ENCODE data around the gene IPCEF1. TPM values are rescaled to one million over a fixed set of nuclear protein-coding genes. Genes with fewer than 3 reads are reported as not detected.

The IPCEF1 gene
- total and polyA plus RNA-seq, 2 experiments from 2014 or later, result 0.15 TPM; not detected in 1

DNA sequence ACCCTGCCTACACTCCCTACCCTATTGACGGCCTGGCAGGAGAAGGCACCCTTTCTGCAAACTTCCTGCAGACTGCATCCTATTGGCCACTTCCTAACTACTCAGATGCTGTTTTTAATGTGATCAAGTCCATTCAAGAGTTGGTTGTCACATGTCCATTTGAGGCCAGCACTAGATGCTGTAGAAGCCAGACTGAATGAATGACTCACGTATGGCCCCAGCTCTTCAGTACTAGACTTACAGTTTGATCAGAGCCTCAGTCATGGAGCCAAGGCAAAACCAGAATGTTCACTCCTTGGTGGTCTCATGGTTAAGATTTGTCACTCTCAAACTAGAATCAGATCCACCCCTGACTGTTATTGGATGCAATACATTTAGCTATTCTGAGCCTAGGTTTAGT lies 215.9 kb downstream of the IPCEF1 start:
- Histone ChIP-seq H3K4me3 (no peak overlapping the region), H3K4me1 (ENCODE audit: low read depth) (no peaks in the 10 kb centered on the region), H3K27ac (no peak overlapping the region), H3K36me3 (no peaks in the 10 kb centered on the region), H3K9me3 (ENCODE audit: low read depth) (no peaks in the 10 kb centered on the region), H3K27me3 (no peaks in the 10 kb centered on the region)
- no peak for DNase-seq (ENCODE audit: low read depth in 1 of 2, low spot score in 1 of 2)
- TF ChIP-seq, protein P1, sequence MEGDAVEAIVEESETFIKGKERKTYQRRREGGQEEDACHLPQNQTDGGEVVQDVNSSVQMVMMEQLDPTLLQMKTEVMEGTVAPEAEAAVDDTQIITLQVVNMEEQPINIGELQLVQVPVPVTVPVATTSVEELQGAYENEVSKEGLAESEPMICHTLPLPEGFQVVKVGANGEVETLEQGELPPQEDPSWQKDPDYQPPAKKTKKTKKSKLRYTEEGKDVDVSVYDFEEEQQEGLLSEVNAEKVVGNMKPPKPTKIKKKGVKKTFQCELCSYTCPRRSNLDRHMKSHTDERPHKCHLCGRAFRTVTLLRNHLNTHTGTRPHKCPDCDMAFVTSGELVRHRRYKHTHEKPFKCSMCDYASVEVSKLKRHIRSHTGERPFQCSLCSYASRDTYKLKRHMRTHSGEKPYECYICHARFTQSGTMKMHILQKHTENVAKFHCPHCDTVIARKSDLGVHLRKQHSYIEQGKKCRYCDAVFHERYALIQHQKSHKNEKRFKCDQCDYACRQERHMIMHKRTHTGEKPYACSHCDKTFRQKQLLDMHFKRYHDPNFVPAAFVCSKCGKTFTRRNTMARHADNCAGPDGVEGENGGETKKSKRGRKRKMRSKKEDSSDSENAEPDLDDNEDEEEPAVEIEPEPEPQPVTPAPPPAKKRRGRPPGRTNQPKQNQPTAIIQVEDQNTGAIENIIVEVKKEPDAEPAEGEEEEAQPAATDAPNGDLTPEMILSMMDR (IDR thresholded peaks at IDR 0.05; ENCODE audit: low read depth, low read length), result no peak

DNA sequence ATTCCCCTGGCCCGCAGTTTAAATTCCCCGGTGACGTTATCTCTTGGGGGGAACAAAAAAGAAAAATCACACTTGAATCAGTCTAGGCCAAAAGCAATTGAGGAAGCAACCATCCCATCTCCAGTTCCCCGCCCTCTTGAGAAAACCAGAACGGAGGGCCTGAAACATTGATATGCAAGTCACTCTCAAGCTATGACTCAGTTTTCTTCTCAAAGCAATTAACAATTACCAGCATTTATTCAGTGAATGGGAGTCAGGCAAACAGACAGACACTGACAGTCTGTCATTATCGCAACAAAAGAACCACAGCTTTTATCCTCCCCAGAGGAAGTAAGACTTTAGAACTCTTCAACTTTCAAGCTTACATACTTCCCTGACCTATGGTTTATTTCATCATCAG lies 216.7 kb downstream of the IPCEF1 start:
- no peak overlapping the region for H3K4me3 ChIP-seq
- no peaks in the 10 kb centered on the region for H3K27me3 ChIP-seq
- no peaks in the 10 kb centered on the region for H3K36me3 ChIP-seq
- TF ChIP-seq, protein P1 (IDR thresholded peaks at IDR 0.05; ENCODE audit: low read depth, low read length), result no peak
- DNase-seq (ENCODE audit: low read depth in 1 of 2, low spot score in 1 of 2), result no peak
- no peak overlapping the region for H3K27ac ChIP-seq
- H3K9me3 ChIP-seq (ENCODE audit: low read depth), result no peaks in the 10 kb centered on the region
- no peaks in the 10 kb centered on the region for H3K4me1 ChIP-seq (ENCODE audit: low read depth)

DNA sequence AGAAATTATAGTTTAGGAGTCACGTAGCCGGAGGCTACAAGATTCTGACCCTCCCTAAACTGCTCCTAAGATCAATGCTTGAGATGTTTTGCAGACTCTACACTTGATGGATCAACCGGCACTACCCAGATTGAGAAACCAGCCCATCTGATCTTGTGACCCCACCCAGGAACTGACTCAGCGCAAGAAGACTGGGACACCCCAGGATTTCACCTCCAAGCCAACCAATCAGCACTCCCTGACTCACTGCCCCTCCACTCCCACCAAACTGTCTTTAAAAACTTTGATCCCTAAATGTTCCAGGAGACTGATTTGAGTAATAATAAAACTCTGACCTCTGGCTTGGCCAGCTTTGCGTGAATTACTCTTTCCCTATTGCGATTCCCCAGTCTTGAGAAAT lies 217.8 kb downstream of the IPCEF1 start:
- no peak overlapping the region for H3K4me3 ChIP-seq
- H3K36me3 ChIP-seq, result no peaks in the 10 kb centered on the region
- no peak overlapping the region for H3K27ac ChIP-seq
- TF ChIP-seq, protein P1 (IDR thresholded peaks at IDR 0.05; ENCODE audit: low read depth, low read length), result no peak
- H3K4me1 ChIP-seq (ENCODE audit: low read depth), result no peaks in the 10 kb centered on the region
- H3K9me3 ChIP-seq (ENCODE audit: low read depth), result no peaks in the 10 kb centered on the region
- H3K27me3 ChIP-seq, result no peaks in the 10 kb centered on the region
- DNase-seq (ENCODE audit: low read depth in 1 of 2, low spot score in 1 of 2), result no peak

DNA sequence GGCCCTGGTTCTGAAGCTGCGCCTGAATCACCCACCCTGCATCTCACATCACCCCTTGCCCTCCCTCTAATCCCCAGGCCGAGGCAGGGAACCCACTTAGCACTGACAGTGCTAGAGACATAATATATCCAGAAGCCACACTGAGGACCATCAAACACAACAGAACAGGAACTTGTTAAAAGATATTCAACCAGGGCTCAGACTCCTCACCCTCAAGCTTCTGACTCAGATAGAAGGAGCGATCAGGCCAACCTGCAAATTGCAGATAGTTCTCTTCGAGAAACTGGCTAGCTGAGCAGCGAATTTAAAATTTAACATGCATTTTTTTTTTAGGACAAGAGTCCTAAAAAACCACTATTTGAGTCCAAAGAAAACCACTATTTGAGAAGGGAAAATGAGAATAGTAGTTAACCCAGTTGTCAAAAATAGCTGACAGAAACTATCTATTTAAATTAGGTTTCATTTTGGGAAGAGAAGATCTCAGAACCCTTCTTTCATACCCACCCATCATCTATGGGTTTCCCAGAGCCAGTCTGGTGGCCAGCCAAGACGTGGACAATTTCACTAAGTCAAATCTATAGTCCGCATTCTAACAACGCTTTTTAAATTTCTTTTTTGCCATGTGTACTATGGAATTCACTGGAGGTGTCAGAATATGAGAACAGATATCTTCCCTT lies 222.0 kb downstream of the IPCEF1 start:
- no peak overlapping the region for H3K4me3 ChIP-seq
- no peaks in the 10 kb centered on the region for H3K4me1 ChIP-seq (ENCODE audit: low read depth)
- H3K36me3 ChIP-seq, result no peaks in the 10 kb centered on the region
- H3K27me3 ChIP-seq, result no peaks in the 10 kb centered on the region
- H3K9me3 ChIP-seq (ENCODE audit: low read depth), result no peaks in the 10 kb centered on the region
- DNase-seq (ENCODE audit: low read depth in 1 of 2, low spot score in 1 of 2), result no peak
- H3K27ac ChIP-seq, result no peak overlapping the region
- TF ChIP-seq, protein P1 (IDR thresholded peaks at IDR 0.05; ENCODE audit: low read depth, low read length), result no peak

DNA sequence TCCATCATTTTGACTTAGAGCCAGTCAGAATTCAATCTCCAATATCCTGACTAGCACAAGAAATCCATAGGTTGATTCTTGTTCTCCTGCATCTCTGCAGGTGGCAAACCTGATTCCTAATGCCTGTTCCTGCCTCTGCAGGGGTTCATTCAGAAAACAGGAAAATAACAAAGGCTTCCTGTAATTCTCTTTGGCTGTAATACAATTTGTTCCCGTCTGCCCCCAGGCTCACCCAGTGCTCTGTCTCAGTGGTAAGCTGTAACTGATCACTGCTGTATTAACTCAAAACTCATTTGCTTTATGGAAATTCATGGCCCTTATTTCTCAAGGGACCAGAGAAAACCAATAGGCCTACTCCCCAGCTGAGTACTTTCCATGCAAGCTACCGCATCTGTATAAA lies 228.9 kb downstream of the IPCEF1 start:
- DNase-seq (ENCODE audit: low read depth in 1 of 2, low spot score in 1 of 2), result no peak
- Histone ChIP-seq H3K9me3 (ENCODE audit: low read depth) (no peaks in the 10 kb centered on the region), H3K4me3 (no peak overlapping the region), H3K27ac (no peak overlapping the region), H3K36me3 (no peaks in the 10 kb centered on the region), H3K27me3 (no peaks in the 10 kb centered on the region), H3K4me1 (ENCODE audit: low read depth) (no peaks in the 10 kb centered on the region)
- TF ChIP-seq, protein P1 (IDR thresholded peaks at IDR 0.05; ENCODE audit: low read depth, low read length), result no peak
